Amniotic stem cell (primary cell): ENCODE results near the gene VAV1.
"Not testable (repeated sequence)": the region's sequence is repeated elsewhere in the genome, so short reads cannot be mapped to it uniquely, and the experiment has no call there.

Experiments
- DNase-seq: peaks from one replicate; lab custom pipeline; 2025; lab: John Stamatoyannopoulos, UW

The VAV1 gene

GRCh38 chr19:6737284-6737872 is 35.1 kb upstream of the VAV1 start, which contains the start of gene GPR108:
Gene GPR108, minus strand, starts transcription at chr19:6737580. Its CDS starts 4 bp downstream, at chr19:6737576.
- DNase-seq = peak; percentile 100

GRCh38 chr19:6737873-6738786 is 34.4 kb upstream of the VAV1 start:
- peak; percentile 52 for DNase-seq

- no peak for DNase-seq
Observed at GRCh38 chr19:6738787-6739389, 33.6 kb upstream of the VAV1 start.

GRCh38 chr19:6739390-6739882 is 33.1 kb upstream of the VAV1 start, which contains the start of gene TRIP10:
Gene TRIP10, plus strand, starts transcription at chr19:6739680. Its CDS starts 82 bp downstream, at chr19:6739762.
- DNase-seq = peak; percentile 77

- no peak for DNase-seq
Observed at GRCh38 chr19:6739883-6740588, 32.5 kb upstream of the VAV1 start.

GRCh38 chr19:6740589-6741343 is 31.7 kb upstream of the VAV1 start:
- no peak for DNase-seq

- no peak for DNase-seq
Observed at GRCh38 chr19:6743066-6743465, 29.4 kb upstream of the VAV1 start.

GRCh38 chr19:6743714-6744380 is 28.7 kb upstream of the VAV1 start:
- no peak for DNase-seq

GRCh38 chr19:6744381-6745301 is 27.9 kb upstream of the VAV1 start:
- peak; percentile 62 for DNase-seq

- no peak for DNase-seq
Observed at GRCh38 chr19:6745965-6746364, 26.5 kb upstream of the VAV1 start.

- DNase-seq = not testable (repeated sequence)
Observed at GRCh38 chr19:6748543-6748942, 24.0 kb upstream of the VAV1 start.

- DNase-seq = no peak
Observed at GRCh38 chr19:6750062-6750461, 22.4 kb upstream of the VAV1 start.

- DNase-seq = no peak
Observed at GRCh38 chr19:6751189-6751588, 21.3 kb upstream of the VAV1 start.

GRCh38 chr19:6752256-6753177 is 20.0 kb upstream of the VAV1 start:
- no peak for DNase-seq

GRCh38 chr19:6753178-6754031 is 19.1 kb upstream of the VAV1 start:
- no peak for DNase-seq

- DNase-seq = no peak
Observed at GRCh38 chr19:6754136-6754535, 18.4 kb upstream of the VAV1 start.

- no peak for DNase-seq
Observed at GRCh38 chr19:6754653-6755463, 17.6 kb upstream of the VAV1 start.
